SKM-1 treated with dmso at 0.1 percent for 144 hours (cell line): ENCODE measurements around the gene SLIT3.

Experiments
- DNase-seq: peaks from one replicate; lab custom pipeline; 2025; ENCODE audit not compliant: unreplicated experiment; lab: John Stamatoyannopoulos, UW

SLIT3 gene

DNA sequence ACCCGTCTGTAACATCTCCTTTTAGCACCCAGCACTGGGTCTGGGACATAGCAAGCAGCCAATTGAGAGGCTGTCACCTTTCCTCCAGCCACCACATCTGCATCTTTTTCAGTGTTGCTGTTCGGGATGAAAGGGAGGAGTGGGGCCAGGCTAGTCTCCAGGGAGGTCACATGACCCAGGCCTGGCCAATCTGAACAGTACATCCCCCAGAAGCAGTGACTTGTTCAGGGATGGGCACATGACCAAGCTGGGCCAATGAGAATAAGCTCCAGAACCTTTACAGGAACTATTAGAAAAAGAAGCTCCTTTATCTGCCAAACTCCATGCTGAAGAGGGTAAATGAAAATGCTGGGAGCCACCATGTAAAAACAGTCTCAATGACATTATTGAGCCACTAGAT is 359.0 kb downstream of the SLIT3 start:
- no peak for DNase-seq

DNA sequence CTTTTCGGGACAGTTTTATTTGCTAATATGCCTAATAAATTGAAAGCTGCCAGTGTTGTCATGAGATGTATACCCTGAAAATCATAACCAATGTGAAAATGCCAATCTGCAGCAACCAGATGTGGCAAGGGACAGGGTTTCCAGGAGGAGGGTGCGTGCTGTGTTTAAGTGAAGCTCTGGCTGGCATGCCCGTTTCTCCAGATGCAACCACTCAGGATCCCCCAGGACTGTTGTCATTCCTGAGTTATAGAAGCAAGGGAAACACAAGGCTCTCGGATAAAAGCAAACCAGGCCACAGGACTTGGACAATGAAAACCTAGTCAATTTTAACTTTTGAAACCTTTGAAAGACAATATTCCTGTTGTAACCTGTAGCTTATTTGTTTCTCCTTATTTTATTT is 360.2 kb downstream of the SLIT3 start:
- no peak for DNase-seq

- no peak for DNase-seq
Measured at GRCh38 chr5:168939887-168940544, 360.9 kb downstream of the SLIT3 start.

- DNase-seq = no peak
Measured at GRCh38 chr5:168939156-168939800, 361.7 kb downstream of the SLIT3 start.

DNA sequence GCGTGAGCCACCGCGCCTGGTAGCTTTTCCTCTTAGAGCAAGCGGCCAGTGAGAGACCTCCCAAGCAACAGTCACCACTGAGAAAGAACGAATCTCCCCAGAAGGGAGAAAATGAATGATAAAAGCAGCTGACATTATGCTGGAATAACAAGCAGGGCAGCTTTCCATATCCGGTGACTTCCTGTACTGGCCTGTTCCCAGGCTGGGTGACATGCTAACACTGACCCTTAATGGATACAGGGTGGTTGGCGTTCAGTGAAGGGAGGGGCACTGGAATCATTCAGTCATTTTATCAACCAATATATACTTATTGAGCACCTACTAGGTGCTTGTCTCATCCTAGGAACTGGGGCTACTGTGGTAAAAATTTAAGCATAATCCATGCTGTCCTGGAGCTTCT is 364.4 kb downstream of the SLIT3 start:
- no peak for DNase-seq

DNA sequence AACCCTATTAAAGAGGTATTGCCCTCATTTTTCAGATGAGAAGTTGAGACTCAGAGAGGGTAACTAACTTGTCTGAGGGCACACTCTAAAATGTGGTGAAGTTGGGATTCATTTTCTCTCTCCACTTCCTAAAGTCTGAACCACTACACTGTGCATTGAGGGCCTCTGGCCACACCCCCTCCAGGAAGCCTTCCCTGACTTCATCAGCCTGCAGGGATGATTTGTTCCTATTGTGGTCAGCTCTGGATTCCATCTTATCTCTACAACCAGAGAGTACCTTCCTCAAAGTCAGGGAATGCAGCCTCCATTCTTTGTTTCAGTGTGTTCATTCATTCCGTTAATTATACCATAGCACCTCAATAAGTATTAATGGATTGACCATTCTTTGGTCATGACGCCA is 365.8 kb downstream of the SLIT3 start:
- DNase-seq = no peak

DNA sequence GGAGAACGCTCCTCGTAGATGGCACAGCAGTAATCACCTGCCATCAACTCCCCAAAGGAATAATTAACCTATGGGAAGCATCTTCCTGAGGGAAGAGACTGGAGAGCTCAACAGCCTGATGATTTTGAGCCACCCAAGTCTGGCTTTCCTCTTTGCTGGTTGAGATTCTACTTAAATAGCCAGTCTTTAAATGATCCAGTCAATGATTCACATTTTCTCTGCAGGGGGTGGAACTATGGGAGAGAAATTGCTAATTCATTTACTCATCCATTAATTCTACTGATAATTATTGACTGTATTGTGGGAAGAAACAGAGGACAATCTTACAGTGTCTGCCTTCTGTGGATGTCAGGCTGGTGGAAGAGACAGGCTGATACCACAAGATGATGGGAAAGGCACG is 366.8 kb downstream of the SLIT3 start:
- no peak for DNase-seq

DNA sequence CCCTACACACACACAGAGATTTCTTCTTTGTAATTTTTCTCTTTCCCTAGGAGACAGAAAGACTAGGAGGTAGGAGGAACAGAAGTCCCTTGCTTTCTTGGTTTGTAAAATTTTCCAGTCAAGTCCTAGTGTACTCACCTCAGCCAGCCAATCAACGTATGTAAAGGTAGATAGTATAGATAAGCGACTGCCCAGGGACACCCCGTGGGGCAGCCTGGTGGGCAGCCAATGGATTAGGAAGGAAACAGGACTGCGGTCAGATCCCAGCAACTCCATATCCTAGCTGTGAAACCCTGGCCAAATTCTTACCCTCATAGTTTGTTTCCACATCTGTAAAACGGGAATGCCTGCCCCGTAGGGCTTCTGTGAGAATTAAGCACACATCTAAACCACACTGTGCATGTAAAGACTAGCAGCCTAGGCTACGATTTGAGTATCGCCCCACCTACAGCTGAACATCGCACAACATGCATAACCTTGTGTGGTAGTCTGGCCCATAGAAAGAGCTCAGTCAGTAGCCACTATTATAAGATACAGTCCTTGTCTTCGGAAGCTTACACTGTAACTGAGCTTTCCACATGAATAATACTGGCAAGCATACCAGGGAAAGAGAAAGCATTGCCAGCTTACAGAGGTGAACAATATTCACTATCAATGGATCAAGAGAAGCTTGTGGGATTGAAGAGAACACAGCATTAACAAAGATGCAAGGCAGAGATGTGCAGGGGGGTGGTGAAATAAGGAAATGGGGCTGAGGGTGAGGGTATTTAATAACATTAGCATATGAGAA is 368.3 kb downstream of the SLIT3 start:
- DNase-seq = no peak

DNA sequence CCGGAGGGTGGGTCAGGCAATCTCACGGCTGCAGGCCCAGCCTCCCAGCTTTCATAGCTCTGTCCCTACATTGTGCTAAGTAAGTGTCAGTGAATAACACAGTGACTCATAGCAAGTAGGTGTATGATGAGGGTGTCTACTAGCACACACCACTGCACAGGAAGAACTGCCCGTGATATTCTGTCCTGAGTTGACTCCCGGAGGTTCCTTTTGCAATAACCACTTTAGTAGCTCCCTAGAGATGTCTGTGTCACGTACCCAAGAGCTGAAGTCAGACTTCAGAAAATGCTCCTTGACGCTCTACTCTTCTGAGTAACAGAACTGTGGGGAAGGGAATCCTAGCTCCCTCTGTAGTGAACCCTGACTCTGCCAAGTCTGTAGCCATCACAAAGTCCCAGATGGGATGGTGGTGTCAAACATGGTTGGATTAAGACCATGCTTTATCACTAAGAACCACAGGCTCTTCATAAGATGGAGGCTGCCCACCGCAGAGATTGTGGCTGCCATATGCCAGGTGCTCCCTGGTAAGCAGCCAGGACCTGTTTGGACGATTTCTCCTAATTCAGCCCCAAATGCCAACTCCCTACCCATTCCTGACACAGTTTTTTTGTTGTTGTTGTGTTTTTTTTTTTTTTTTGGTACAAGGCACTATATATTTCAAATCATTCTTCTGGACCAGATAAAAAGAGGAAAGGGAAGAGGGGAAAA is 369.1 kb downstream of the SLIT3 start:
- peak; percentile 12 for DNase-seq

DNA sequence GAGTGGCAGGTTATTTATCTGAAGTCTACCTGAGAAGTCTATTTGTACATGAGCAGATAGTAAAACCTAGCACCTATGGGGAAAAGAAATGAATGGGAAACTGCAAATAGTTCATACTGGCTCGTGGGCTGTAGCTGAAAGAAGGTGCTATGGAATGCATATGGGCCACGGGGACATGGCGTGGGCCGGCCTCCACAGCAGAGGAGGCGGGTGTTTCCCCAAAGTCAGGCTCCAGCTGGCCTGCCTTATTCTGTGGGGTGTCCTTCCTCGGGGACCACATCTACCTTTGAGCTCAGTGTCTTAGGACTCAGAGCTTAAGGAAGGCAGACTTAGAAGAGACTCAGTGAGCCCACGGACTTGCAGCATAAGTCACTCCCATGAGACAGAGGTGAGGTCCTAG is 371.3 kb downstream of the SLIT3 start:
- no peak for DNase-seq

GRCh38 chr5:168925160-168925559 is 375.8 kb downstream of the SLIT3 start:
- no peak for DNase-seq

DNA sequence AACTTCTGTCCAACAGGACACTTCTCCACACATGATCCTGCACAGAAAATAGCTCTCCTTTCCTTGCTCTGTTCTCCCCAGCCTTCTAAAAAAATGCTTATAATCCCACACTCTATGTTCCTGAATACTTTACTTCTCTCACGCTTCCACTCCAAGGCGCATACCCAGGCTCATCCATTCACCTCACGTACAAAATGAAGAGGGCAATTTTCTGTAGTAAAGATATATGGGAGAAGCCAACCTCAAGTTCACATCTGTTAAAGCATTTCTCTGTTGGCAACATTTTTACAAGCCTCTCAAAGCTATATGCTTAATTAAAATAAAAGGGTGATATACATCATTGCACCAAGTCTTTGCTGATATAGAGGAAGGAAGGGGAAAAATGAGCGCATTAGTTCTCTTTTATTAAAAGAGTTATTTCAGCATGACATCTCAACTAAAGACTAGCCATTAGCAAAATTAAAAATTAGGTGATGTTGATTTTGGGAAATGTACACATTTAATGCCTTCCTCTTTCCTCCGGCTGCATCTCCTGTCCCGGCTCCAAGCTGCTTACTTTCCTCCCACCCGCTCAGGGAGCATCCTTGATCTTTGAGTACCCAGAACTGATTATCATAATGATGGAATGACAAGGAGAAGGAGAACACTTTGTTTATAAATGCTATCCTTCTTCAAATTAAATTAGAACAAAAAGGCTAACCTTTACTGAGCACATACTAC is 379.6 kb downstream of the SLIT3 start:
- DNase-seq = no peak

DNA sequence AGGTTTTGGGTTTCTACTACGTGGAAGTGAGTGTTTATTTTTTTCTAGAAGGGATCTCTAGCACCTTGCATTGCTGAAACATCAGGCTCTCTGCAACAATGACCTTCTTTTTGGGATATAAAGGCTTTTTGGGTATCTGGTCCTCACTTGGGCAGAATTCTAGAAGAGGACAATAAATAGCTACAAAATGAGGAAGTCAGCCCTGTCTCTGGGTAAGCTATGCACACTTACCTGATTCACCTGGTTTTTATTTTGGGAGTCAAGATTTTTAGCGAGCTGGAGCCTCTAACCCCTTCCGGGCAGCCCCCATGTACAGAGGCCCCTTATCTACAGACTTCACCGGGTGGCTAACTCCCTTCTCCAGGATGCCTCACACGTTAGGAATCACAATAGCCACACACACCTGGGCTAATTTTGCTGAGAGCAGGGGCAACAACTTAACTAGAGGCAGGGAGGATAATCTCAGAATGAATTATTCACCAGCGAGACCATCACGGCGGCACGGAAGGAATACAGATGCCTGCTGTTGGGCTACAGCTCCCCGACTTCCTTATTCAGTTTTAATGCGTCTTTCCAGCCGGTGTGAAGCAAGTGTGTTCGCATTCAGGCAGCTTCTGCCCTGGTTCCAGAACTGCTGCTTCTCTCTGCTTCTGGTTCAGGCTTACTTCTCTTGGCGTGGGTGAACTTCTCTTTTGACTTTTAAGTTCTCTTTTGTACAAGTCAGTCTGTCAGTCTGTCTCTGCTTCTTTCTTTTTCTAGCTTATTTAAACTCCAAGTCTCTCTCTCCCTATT is 380.7 kb downstream of the SLIT3 start:
- peak; percentile 78 for DNase-seq

GRCh38 chr5:168917947-168918600 is 382.9 kb downstream of the SLIT3 start:
- no peak for DNase-seq

GRCh38 chr5:168916852-168917251 is 384.1 kb downstream of the SLIT3 start:
- no peak for DNase-seq

DNA sequence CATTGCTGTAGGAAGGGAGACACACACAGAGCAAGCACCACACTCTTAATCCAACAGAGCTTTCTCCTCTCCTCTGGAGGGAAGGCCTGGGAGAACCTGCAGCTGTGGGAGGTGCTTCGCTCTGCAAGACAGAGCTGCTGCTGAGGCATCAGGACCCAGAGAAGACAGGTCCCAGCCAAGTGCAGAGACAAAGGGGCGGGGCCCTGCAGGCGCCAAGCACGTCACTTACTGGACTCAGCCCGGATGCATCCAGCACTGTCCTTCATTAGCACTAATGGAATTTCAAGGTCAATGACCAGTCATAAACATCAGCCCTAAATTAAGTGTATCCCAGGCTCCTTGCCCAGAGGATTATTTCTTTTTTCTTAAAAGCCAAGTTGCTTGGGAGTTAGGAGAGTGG is 384.7 kb downstream of the SLIT3 start:
- DNase-seq = no peak

- peak; percentile 61 for DNase-seq
Measured at GRCh38 chr5:168914491-168914890, 386.4 kb downstream of the SLIT3 start.

DNA sequence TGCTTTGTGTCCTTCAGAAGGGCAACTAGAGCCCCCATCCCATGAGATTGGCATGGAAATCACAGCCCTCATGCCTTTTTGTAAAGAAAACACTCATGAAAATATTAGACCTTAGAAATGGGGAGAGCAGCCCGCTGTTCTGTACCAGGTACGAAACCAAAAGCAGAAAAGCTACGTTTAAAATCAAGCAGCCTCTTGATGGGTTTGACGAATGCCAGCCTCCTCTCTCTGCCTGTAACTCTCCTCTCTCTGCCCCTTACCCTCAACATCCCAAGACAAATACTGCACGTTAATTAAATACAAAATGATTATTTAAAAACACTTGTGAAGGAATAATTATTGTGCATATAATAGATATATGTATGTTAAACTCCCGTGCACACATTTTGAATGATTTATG is 390.1 kb downstream of the SLIT3 start:
- DNase-seq = no peak

GRCh38 chr5:168908207-168908606 is 392.7 kb downstream of the SLIT3 start:
- no peak for DNase-seq

DNA sequence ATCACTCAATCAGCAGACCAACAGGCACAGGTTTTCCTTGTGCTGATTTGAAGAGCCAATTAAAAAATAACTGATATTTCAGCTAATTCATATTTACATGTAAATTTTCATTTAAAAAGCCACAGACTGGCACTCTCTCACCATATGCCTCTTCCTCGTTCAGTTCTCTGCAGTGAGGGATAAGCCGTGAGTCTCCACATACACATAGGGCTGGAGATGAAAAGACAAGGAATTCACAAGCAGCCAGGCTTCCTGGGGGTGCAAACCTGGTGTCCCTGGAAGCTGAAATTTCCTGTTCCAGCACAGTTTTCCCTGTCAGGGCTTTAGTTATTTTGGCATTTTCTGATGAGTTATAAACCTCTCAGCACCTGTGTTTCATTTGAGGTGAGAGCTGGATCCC is 397.9 kb downstream of the SLIT3 start:
- DNase-seq = no peak
